A549 (cell line): ENCODE data around the gene METTL23. TPM values are rescaled to one million over a fixed set of nuclear protein-coding genes. Genes with fewer than 3 reads are reported as not detected.

ENCODE experiments used
- CBX8 ChIP-seq: fragments of 200-600 bp; sonication (generic); IDR thresholded peaks from 2 replicates; pipeline ENCODE4 v1.6.1; 2016
- CEBPB ChIP-seq, 2 experiments: fragments of >200 bp in 1 of 2; sonication (Bioruptor Twin) in 1 of 2; formaldehyde crosslinking in 1 of 2; IDR thresholded peaks; 2 replicates each; pipeline ENCODE4 v1.6.1; 2012 to 2016
- CHD2 ChIP-seq: fragments of 150-350 bp; IDR thresholded peaks from 2 replicates; pipeline ENCODE4 v1.6.1; 2014; ENCODE audit warnings: low read length; ENCODE audit not compliant: partially characterized antibody
- EHMT2 ChIP-seq: fragments of 200-600 bp; sonication (generic); IDR thresholded peaks from 2 replicates; pipeline ENCODE4 v1.6.1; 2016; ENCODE audit warnings: antibody characterized with exemption, low read depth, mild to moderate bottlenecking, moderate library complexity
- FOSB ChIP-seq: fragments of 250-450 bp; sonication (Bioruptor Pico); IDR thresholded peaks from 2 replicates; pipeline ENCODE4 v1.5.0; 2020; ENCODE audit warnings: mild to moderate bottlenecking, moderate library complexity
- FOSL2 ChIP-seq, 2 experiments: fragments of 450-650 bp in 1 of 2; fragments of >200 bp in 1 of 2; sonication (Bioruptor Twin) in 1 of 2; formaldehyde crosslinking; IDR thresholded peaks; 2 replicates each; pipeline versions ENCODE4 v1.5.0 to v1.6.1; 2016 to 2020; ENCODE audit warnings: mild to moderate bottlenecking in 1 of 2, moderate library complexity in 1 of 2
- FOXS1 ChIP-seq: fragments of 250-450 bp; sonication (Bioruptor Pico); IDR thresholded peaks from 2 replicates; pipeline ENCODE4 v1.5.0; 2020; ENCODE audit warnings: mild to moderate bottlenecking, moderate library complexity
- HDAC2 ChIP-seq: fragments of 200-600 bp; sonication (generic); IDR thresholded peaks from 2 replicates; pipeline ENCODE4 v1.6.1; 2016
- HOXB5 ChIP-seq: fragments of 250-450 bp; sonication (Bioruptor Pico); IDR thresholded peaks from 2 replicates; pipeline ENCODE4 v1.5.0; 2020; ENCODE audit warnings: mild to moderate bottlenecking, moderate library complexity
- KDM1A ChIP-seq: fragments of 200-600 bp; sonication (generic); IDR thresholded peaks from 2 replicates; pipeline ENCODE4 v1.6.1; 2016; ENCODE audit warnings: low read depth, mild to moderate bottlenecking
- MAFK ChIP-seq: fragments of 450-650 bp; IDR thresholded peaks from 2 replicates; pipeline ENCODE4 v1.6.1; 2014; ENCODE audit not compliant: partially characterized antibody
- MAZ ChIP-seq: fragments of 150-350 bp; IDR thresholded peaks from 2 replicates; pipeline ENCODE4 v1.6.1; 2014; ENCODE audit warnings: antibody characterized with exemption, low read depth, low read length, borderline replicate concordance
- PHF8 ChIP-seq: fragments of 200-600 bp; sonication (generic); IDR thresholded peaks from 2 replicates; pipeline ENCODE4 v1.6.1; 2016; ENCODE audit warnings: low read depth, mild to moderate bottlenecking, antibody characterized with exemption, moderate library complexity, borderline replicate concordance
- POLR2A ChIP-seq: IDR thresholded peaks from 2 replicates; pipeline ENCODE4 v1.6.1; 2012; ENCODE audit warnings: mild to moderate bottlenecking, low read length
- RAD21 ChIP-seq, 2 experiments: fragments of >200 bp in 1 of 2; sonication (Bioruptor Twin) in 1 of 2; formaldehyde crosslinking in 1 of 2; IDR thresholded peaks in 1 of 2; conservative IDR thresholded peaks in 1 of 2; 2 replicates in 1 of 2; 3 replicates in 1 of 2; pipeline ENCODE4 v1.6.1; 2012 to 2018; ENCODE audit warnings: inconsistent platforms in 1 of 2
- RARB ChIP-seq: fragments of 250-450 bp; sonication (Bioruptor Pico); IDR thresholded peaks from 2 replicates; pipeline ENCODE4 v1.8.0; 2021; ENCODE audit warnings: mild to moderate bottlenecking, moderate library complexity
- RFX5 ChIP-seq: fragments of 450-650 bp; IDR thresholded peaks from 2 replicates; pipeline ENCODE4 v1.7.1; 2014; ENCODE audit warnings: antibody characterized with exemption, mild to moderate bottlenecking, moderate library complexity
- RNF2 ChIP-seq: fragments of 200-600 bp; sonication (generic); IDR thresholded peaks from 2 replicates; pipeline ENCODE4 v1.6.1; 2016; ENCODE audit warnings: low read depth, mild to moderate bottlenecking, antibody characterized with exemption, moderate library complexity, borderline replicate concordance
- TP53 ChIP-seq: fragments of 250-450 bp; sonication (Bioruptor Pico); IDR thresholded peaks from 2 replicates; pipeline ENCODE4 v1.5.0; 2021; ENCODE audit warnings: mild to moderate bottlenecking, moderate library complexity
- polyA plus RNA-seq, 4 experiments: library from polyadenylated mRNA; depleted of rRNA in 3 of 4; stranded (reverse); fragments of >200 nt; fragmentation: RNase III in 1 of 4; extraction: RNeasy Plus Mini Kit Qiagen cat#74134 plus additional on column Dnase treatment in 1 of 4; gene quantifications; 2 replicates in 3 of 4; 3 replicates in 1 of 4; pipeline ENCODE4 v1.2.3, GENCODE V29; 2011 to 2017
- TF ChIP-seq, protein P1 (sequence below): fragments of 450-650 bp; IDR thresholded peaks from 2 replicates; pipeline ENCODE4 v1.6.1; 2014; ENCODE audit warnings: antibody characterized with exemption
- TF ChIP-seq, protein P2 (sequence below): IDR thresholded peaks from 2 replicates; pipeline ENCODE4 v1.6.1; 2012; ENCODE audit warnings: low read depth, borderline replicate concordance
- TF ChIP-seq, protein P3 (sequence below): fragments of >200 bp; sonication (Bioruptor Twin); formaldehyde crosslinking; IDR thresholded peaks from 3 replicates; pipeline ENCODE4 v1.6.1; 2016
- TF ChIP-seq, protein P4 (sequence below): IDR thresholded peaks from 2 replicates; pipeline ENCODE4 v1.6.1; 2012
- TF ChIP-seq, protein P5 (sequence below): fragments of 250-450 bp; sonication (Bioruptor Pico); IDR thresholded peaks from 2 replicates; pipeline ENCODE4 v1.5.0; 2020; ENCODE audit warnings: low read depth, mild to moderate bottlenecking, moderate library complexity

The METTL23 gene
- polyA plus RNA-seq, 2 of the 4 experiments (the other 2 are of a cell fraction): 64.9 to 120 TPM

DNA sequence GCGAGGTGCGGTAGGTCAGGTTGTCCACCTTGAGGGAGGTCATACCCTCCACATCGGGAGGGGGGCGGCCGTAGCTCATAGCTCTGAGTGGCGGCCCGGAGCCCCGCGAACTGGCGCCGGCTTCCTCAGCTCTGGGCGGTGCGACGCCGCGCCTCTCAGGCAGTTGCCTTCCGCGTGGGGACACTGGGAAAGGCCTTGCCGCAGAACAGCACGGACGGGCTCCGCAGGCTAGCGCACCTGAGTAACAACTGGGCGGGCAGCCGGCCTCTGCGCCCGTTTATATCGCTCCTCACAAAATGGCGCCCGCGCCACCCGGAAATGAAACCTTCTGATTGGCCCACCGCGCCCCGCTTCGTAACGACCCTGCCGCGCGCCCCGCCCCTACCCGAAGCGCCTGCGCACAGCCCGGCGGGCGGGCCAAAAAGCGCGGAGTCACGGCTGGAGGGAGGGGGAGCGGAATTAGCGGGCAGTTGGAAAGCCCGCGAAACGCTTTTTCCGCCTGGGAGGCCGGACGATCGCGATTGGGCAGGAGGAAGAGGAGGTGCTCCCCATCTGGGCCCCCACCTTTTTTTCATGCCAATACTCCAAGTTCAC, 10.5 kb downstream of the METTL23 start, which contains the start of gene SRSF2 (continued):
- no peak for TF ChIP-seq CBX8
- TF ChIP-seq FOSB (CRISPR knock-in tag): peak; percentile 94
- TF ChIP-seq, protein P1, sequence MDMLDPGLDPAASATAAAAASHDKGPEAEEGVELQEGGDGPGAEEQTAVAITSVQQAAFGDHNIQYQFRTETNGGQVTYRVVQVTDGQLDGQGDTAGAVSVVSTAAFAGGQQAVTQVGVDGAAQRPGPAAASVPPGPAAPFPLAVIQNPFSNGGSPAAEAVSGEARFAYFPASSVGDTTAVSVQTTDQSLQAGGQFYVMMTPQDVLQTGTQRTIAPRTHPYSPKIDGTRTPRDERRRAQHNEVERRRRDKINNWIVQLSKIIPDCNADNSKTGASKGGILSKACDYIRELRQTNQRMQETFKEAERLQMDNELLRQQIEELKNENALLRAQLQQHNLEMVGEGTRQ: no peak
- peak; percentile 43 for TF ChIP-seq RFX5
- peak; percentile 98 for TF ChIP-seq MAZ
- TF ChIP-seq CHD2: peak; percentile 25
- TF ChIP-seq HOXB5: peak; percentile 81; the same call in 1 of the 2 replicates
- TF ChIP-seq PHF8: peak; percentile 100
- TF ChIP-seq, protein P2, sequence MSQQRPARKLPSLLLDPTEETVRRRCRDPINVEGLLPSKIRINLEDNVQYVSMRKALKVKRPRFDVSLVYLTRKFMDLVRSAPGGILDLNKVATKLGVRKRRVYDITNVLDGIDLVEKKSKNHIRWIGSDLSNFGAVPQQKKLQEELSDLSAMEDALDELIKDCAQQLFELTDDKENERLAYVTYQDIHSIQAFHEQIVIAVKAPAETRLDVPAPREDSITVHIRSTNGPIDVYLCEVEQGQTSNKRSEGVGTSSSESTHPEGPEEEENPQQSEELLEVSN: peak; percentile 77
- peak; percentile 84 for TF ChIP-seq RARB (CRISPR knock-in tag)
- TF ChIP-seq FOSL2 (IDR thresholded peaks at IDR 0.05): no peak
- peak; percentile 47; the same call in 1 of the 2 replicates for TF ChIP-seq FOSL2 (CRISPR knock-in tag; IDR thresholded peaks at IDR 0.05)
- no peak for TF ChIP-seq KDM1A
- TF ChIP-seq RNF2: no peak
- 0 out of 4 replicates have a peak, but pooled peaks of 1 of the 2 experiments have one; percentile 15 for TF ChIP-seq CEBPB (IDR thresholded peaks at IDR 0.05)
- TF ChIP-seq, protein P3, sequence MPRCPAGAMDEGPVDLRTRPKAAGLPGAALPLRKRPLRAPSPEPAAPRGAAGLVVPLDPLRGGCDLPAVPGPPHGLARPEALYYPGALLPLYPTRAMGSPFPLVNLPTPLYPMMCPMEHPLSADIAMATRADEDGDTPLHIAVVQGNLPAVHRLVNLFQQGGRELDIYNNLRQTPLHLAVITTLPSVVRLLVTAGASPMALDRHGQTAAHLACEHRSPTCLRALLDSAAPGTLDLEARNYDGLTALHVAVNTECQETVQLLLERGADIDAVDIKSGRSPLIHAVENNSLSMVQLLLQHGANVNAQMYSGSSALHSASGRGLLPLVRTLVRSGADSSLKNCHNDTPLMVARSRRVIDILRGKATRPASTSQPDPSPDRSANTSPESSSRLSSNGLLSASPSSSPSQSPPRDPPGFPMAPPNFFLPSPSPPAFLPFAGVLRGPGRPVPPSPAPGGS: peak; percentile 100
- TF ChIP-seq EHMT2: no peak
- TF ChIP-seq, protein P4, sequence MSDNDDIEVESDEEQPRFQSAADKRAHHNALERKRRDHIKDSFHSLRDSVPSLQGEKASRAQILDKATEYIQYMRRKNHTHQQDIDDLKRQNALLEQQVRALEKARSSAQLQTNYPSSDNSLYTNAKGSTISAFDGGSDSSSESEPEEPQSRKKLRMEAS: peak; percentile 84
- no peak for TF ChIP-seq HDAC2
- no peak for TF ChIP-seq RAD21 (conservative IDR thresholded peaks at IDR 0.05 in 1 of 2, IDR thresholded peaks at IDR 0.05 in 1 of 2)
- TF ChIP-seq, protein P5, sequence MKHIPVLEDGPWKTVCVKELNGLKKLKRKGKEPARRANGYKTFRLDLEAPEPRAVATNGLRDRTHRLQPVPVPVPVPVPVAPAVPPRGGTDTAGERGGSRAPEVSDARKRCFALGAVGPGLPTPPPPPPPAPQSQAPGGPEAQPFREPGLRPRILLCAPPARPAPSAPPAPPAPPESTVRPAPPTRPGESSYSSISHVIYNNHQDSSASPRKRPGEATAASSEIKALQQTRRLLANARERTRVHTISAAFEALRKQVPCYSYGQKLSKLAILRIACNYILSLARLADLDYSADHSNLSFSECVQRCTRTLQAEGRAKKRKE (CRISPR knock-in tag): peak; percentile 36; the same call in 1 of the 2 replicates
- no peak; the same call in 1 of the 2 replicates for TF ChIP-seq TP53
- peak; percentile 100 for TF ChIP-seq POLR2A
- 0 out of 2 replicates have a peak, but pooled peaks have one; percentile 19 for TF ChIP-seq FOXS1 (CRISPR knock-in tag)
- peak; percentile 99 for TF ChIP-seq MAFK
